GM12878 (cell line): Measurements from ENCODE around the gene TMEM11. TPM values are rescaled to one million over a fixed set of nuclear protein-coding genes. Genes with fewer than 3 reads are reported as not detected.

ENCODE experiments used
- BHLHE40 ChIP-seq, 2 experiments: fragments of 450-650 bp in 1 of 2; IDR thresholded peaks; 2 replicates each; pipeline ENCODE4 v1.6.1; 2011 to 2017; ENCODE audit warnings: low read depth in 2 of 2, borderline replicate concordance in 1 of 2, improper control_type of control experiment in 1 of 2, low read length in 1 of 2, mild to moderate bottlenecking in 1 of 2
- CEBPZ ChIP-seq: fragments of 150-350 bp; IDR thresholded peaks from 2 replicates; pipeline ENCODE4 v1.6.1; 2016; ENCODE audit warnings: low read depth, low read length
- EZH2 ChIP-seq: IDR thresholded peaks from 2 replicates; pipeline ENCODE4 v1.6.1; 2012; ENCODE audit warnings: low read depth, mild to moderate bottlenecking, control low read depth, inconsistent platforms, low read length, borderline replicate concordance; ENCODE audit not compliant: control insufficient read depth
- GABPA ChIP-seq: IDR thresholded peaks from 2 replicates; pipeline ENCODE4 v1.6.1; 2014; ENCODE audit warnings: antibody characterized with exemption, low read depth, mild to moderate bottlenecking, inconsistent platforms
- IKZF1 ChIP-seq: fragments of 450-650 bp; conservative IDR thresholded peaks from 2 replicates; pipeline ENCODE4 v1.6.1; 2017; ENCODE audit warnings: antibody characterized with exemption, mild to moderate bottlenecking
- NRF1 ChIP-seq: conservative IDR thresholded peaks from 2 replicates; pipeline ENCODE4 v1.6.1; 2011; ENCODE audit warnings: mild to moderate bottlenecking, low read depth, low read length, improper control_type of control experiment
- PKNOX1 ChIP-seq: fragments of 450-650 bp; IDR thresholded peaks from 2 replicates; pipeline ENCODE4 v1.6.1; 2016; ENCODE audit warnings: mild to moderate bottlenecking
- POLR2A ChIP-seq: IDR thresholded peaks from 2 replicates; pipeline ENCODE4 v1.6.1; 2011; ENCODE audit warnings: low read depth, mild to moderate bottlenecking, low read length
- POU2F2 ChIP-seq: IDR thresholded peaks from 3 replicates; pipeline ENCODE4 v1.6.1; 2011; ENCODE audit warnings: low read depth, mild to moderate bottlenecking, low read length, borderline replicate concordance
- RFX5 ChIP-seq: IDR thresholded peaks from 2 replicates; pipeline ENCODE4 v1.6.1; 2011; ENCODE audit warnings: low read depth, low read length, improper control_type of control experiment
- SMAD1 ChIP-seq: fragments of 450-650 bp; IDR thresholded peaks from 2 replicates; pipeline ENCODE4 v1.6.1; 2018; ENCODE audit warnings: mild to moderate bottlenecking, low read depth; ENCODE audit not compliant: partially characterized antibody
- SP1 ChIP-seq: IDR thresholded peaks from one replicate; pipeline ENCODE4 v1.6.1; 2011; ENCODE audit warnings: low read depth, low read length
- TARDBP ChIP-seq: IDR thresholded peaks from 2 replicates; pipeline ENCODE4 v1.6.1; 2016; ENCODE audit warnings: borderline replicate concordance
- TCF7 ChIP-seq: IDR thresholded peaks from 2 replicates; pipeline ENCODE4 v1.6.1; 2014; ENCODE audit warnings: antibody characterized with exemption, borderline replicate concordance
- ZBTB4 ChIP-seq: fragments of 450-650 bp; formaldehyde crosslinking; IDR thresholded peaks from 2 replicates; pipeline ENCODE4 v1.4.0; 2022; ENCODE audit warnings: mild to moderate bottlenecking, moderate library complexity
- ZNF207 ChIP-seq: fragments of 450-650 bp; IDR thresholded peaks from 2 replicates; pipeline ENCODE4 v1.6.1; 2014; ENCODE audit warnings: antibody characterized with exemption, mild to moderate bottlenecking, borderline replicate concordance
- ZNF687 ChIP-seq: fragments of 450-650 bp; IDR thresholded peaks from 2 replicates; pipeline ENCODE4 v1.6.1; 2017; ENCODE audit warnings: mild to moderate bottlenecking, moderate library complexity
- polyA plus RNA-seq, 11 experiments: library from polyadenylated mRNA; depleted of rRNA in 4 of 11; unstranded in 6 of 11; stranded (reverse) in 5 of 11; fragments of >200 nt; fragmentation: Nextera tagmentation in 4 of 11; fragmentation: Illumina TruSeq in 1 of 11; extraction: Ambion mirVana in 4 of 11; extraction: Trizol in 1 of 11; gene quantifications; 1 replicate in 1 of 11; 2 replicates in 10 of 11; pipeline versions ENCODE4 v1.2.1 to v1.2.3, GENCODE V29; 2011 to 2016; ENCODE audit warnings: inconsistent platforms in 2 of 11, missing spikeins in 2 of 11, low read depth in 1 of 11
- total RNA-seq, 4 experiments: library from RNA; depleted of rRNA in 3 of 4; stranded (reverse); fragments of >200 nt in 3 of 4; fragmentation: Illumina TruSeq in 1 of 4; extraction: Trizol in 1 of 4; gene quantifications; 2 replicates each; pipeline versions ENCODE4 v1.2.1 to v1.2.3, GENCODE V29; 2013 to 2021

The TMEM11 gene
- total and polyA plus RNA-seq, 10 of the 15 experiments (the other 5 are each of a cell fraction or from before 2014, with no cell fraction given), result 14.4 to 63.4 (median 27.2) TPM

- no peak for TF ChIP-seq ZBTB4 (CRISPR knock-in tag)
- peak; percentile 35 for TF ChIP-seq SP1
- TF ChIP-seq TCF7, result no peak
- TF ChIP-seq RFX5, result no peak
- peak; percentile 24; the same call in 1 of the 2 replicates for TF ChIP-seq PKNOX1
- no peak for TF ChIP-seq POU2F2
- no peak for TF ChIP-seq NRF1
- TF ChIP-seq BHLHE40 (IDR thresholded peaks at IDR 0.05; ENCODE audit: borderline replicate concordance in 1 of 2, low read depth in 2 of 2, low read length in 1 of 2), result 0 out of 4 replicates have a peak, but pooled peaks of 1 of the 2 experiments have one; percentile 11
- TF ChIP-seq ZNF207, result peak; percentile 86; the same call in 1 of the 2 replicates
- TF ChIP-seq CEBPZ, result no peak
- peak; percentile 100 for TF ChIP-seq IKZF1
- peak; percentile 92; the same call in 1 of the 2 replicates for TF ChIP-seq TARDBP
- peak; percentile 88 for TF ChIP-seq POLR2A
- no peak for TF ChIP-seq EZH2
- TF ChIP-seq ZNF687, result peak; percentile 61
- peak; percentile 78 for TF ChIP-seq GABPA
- no peak for TF ChIP-seq SMAD1
Measured at GRCh38 chr17:21214015-21214776, at the start of gene TMEM11 (continued).
